GM19035 (cell line): Measurements from ENCODE around the gene TNK1.

Experiments
- ATAC-seq: cut with Tn5 transposase; IDR thresholded peaks from one replicate; pipeline ENCODE4 v1.9.1; 2021; ENCODE audit not compliant: unreplicated experiment

TNK1 gene

GRCh38 chr17:7431231-7431630, 50.3 kb downstream of the TNK1 start:
- ATAC-seq = no peak

- ATAC-seq = no peak
Observed at GRCh38 chr17:7432296-7432695, 51.4 kb downstream of the TNK1 start.

- peak; percentile 24 for ATAC-seq
Observed at GRCh38 chr17:7435676-7436555, 55.0 kb downstream of the TNK1 start.

- ATAC-seq = no peak
Observed at GRCh38 chr17:7436556-7437368, 55.9 kb downstream of the TNK1 start.

- ATAC-seq = no peak
Observed at GRCh38 chr17:7437369-7437863, 56.5 kb downstream of the TNK1 start.

- ATAC-seq = no peak
Observed at GRCh38 chr17:7437950-7438614, 57.2 kb downstream of the TNK1 start.

GRCh38 chr17:7438656-7439460, 58.0 kb downstream of the TNK1 start:
- ATAC-seq = no peak
